NT2/D1 (cell line): ENCODE data around the gene TBC1D19.

Experiments
- SUZ12 ChIP-seq: IDR thresholded peaks from 2 replicates; pipeline ENCODE4 v1.6.1; 2011; ENCODE audit not compliant: insufficient read length, insufficient read depth; ENCODE audit errors: extremely low read depth
- YY1 ChIP-seq: IDR thresholded peaks from 2 replicates; pipeline ENCODE4 v1.6.1; 2011; ENCODE audit not compliant: insufficient read length, insufficient read depth
- ZNF274 ChIP-seq: IDR thresholded peaks from 2 replicates; pipeline ENCODE4 v1.6.1; 2011; ENCODE audit warnings: mild to moderate bottlenecking, low read depth, low read length

DNA sequence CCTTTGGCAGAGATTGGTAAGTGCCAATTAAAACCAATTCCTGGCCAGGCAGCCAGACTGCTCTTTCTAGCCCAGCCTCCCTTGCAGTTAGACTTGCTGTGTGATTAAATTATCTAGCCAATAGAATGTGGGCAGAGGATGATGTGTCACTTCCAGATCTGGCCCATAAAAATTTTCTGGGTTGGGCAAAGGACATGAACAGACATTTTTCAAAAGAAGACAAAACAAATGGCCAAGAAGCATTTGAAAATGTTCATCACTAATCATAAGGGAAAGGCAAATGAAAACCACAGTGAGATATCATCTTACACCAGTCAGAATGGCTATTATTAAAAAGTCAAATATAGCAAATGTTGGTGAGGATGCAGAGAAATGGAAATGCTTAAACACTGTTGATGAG lies 205.3 kb downstream of the TBC1D19 start:
- TF ChIP-seq YY1: no peak
- TF ChIP-seq ZNF274: no peak
- no peak for TF ChIP-seq SUZ12
